Measurements from ENCODE around the gene PSMG4.

Gene PSMG4

DNA sequence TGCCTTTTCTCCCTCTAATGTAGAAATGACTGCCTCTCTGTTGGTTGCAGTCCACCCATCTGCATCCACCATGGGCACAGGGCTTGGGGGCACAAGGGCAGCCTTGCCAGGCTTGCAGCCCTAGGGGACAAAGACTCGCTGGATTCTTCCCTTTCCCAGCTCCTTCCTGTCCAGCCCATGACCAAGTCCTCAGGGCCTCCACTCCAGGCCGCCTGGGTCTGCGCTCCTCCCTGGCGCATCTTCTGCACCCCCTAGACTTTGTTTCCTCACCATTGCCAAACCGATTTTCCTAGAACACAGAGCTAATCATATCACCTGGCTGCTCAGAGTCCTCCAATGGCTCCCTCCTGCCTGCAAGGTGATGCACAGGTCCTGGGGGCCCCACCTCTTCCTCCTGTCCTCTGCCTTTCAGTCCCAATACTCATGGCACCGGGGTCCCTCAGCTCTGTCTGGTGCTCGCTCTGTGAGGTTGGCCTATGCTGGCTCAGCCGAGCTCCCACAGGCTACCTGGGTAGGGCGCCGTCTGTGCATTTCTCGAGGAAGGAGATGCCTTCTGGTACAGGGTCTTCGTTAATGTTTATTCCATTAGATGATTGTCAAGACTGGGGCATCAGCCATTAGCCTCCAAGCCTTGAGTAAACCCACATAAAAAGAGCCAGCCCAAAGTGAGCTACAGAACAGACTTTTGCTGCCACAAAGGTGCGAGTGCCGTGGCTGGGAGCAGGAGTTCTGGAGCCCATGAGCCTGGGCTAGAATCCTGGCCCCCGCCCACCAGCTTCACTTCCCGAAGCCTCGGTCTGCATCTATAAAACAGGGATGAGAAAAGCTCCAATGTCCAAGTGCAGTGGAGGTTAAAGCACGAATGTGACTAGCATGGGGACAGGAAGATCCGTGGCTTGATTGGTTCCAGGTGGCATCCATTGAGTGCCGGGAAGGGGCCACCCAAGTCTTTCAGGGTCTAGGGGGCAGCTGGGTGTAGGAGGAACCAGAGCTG is 17.7 kb downstream of the PSMG4 start:
- DNase-seq (ENCODE audit: low read depth in 2 of 2): no peak

DNA sequence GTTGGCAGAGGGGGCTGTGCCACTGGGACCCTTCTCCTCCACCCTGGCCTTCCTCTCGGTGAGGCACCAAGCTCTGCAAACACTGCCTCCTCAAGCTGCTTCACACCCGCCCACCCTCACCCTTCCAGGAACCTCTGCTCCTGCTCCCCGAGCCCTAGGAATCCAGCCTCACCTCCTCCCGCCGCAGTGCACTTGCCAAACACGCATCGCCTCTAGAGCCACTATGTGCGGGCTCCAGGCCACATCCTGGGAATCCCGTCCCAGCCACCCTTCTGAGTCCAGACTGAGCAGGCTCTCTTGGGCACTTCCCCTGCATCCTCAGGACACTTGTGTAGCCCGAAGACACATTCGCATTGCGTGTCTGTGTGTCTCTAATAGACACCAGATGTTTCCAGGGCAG is 18.5 kb downstream of the PSMG4 start:
- DNase-seq (ENCODE audit: low read depth in 2 of 2): no peak

DNA sequence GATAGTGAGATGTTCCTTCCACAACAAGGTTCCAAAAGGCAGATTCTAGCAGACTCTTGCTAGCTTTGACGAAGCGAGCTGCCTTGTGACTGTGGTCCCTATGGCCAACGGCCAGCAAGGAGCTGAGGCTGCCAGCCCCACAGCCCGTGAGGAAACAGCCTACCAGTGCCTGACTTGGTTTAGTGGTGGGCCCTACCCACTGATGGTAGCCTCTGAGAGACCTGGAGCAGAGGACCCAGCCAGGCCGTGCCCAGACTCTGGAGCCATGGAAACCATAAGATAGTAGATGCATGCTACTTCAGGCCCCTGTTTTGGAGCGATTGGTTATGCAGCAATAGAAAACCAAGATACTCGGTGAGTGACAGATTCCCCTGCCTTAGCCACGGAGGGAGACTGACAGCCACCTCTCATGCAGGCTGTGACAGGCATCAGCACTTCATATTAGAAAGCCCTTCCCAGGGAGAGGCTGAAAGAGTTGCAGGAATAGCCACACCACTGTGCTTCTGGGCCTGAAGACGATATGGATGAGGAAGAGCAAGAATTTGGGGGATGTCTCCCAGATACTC is 19.2 kb downstream of the PSMG4 start:
- DNase-seq (ENCODE audit: low read depth in 2 of 2): no peak

DNA sequence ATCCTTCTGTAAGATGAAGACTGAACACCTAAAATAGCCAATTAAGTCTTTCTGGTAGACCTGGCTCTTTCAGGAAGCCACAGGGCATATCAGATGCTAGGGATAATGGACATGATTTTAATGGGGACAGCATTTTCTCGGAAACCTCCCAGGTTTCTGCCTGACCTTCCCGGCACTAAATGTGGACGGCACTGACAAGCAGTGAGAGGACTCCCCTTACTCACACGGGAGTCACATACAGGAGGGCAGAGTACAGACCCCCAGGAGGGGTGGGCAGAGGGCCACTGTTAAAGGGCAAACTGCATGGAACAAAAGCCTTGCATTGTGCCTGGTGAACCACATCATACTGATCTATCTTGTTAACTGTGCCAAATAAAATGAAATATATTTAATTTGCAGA is 19.9 kb downstream of the PSMG4 start:
- no peak for DNase-seq (ENCODE audit: low read depth in 2 of 2)

DNA sequence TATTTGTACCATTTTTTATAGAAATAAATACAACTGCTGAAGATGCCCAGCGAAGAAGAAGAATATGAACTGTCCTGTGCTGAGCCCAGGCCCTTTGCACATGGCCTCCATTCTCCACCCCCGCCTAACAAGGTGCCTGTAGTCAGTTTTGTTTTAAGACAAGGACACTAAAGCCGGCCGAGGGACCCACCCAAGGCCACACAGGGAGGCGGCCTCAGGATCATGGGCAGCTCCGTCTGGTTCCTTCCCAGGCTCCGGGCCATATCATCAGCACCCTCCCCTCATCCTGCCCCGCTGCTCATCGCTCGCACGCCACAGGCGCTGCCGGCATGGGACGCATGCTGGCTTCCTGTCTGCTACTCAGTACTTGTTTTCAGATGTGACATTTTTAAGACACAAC is 21.3 kb downstream of the PSMG4 start:
- no peak for DNase-seq (ENCODE audit: low read depth in 2 of 2)

DNA sequence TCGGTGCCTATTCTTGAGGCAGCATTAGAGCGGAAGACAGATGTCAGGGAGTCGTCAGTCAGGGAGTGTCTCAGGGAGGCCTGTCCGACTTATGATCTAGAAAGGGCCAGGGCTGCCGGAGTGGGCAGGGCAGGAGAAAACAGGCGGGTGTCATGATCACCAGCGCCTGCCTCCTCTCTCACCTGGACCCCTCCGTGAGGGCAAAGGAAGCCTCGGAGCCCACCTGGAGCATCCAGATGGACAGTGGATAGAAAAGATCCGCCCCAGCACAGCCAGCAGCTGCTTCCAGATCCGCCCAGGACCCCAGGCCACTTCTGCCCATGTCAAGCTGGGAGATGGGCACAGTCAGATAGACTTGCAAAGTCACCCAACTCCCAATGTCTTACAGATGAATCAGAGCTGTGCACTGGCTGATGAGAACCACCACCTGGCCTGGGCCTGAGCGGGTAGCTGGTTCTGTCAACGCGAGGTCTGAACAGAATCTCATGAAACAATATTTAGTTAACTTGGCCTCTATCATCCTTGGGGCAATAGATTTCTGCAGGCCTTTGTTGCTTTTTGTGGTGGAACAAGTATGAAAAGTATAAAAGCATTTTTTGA is 22.2 kb downstream of the PSMG4 start:
- no peak for DNase-seq (ENCODE audit: low read depth in 2 of 2)

DNA sequence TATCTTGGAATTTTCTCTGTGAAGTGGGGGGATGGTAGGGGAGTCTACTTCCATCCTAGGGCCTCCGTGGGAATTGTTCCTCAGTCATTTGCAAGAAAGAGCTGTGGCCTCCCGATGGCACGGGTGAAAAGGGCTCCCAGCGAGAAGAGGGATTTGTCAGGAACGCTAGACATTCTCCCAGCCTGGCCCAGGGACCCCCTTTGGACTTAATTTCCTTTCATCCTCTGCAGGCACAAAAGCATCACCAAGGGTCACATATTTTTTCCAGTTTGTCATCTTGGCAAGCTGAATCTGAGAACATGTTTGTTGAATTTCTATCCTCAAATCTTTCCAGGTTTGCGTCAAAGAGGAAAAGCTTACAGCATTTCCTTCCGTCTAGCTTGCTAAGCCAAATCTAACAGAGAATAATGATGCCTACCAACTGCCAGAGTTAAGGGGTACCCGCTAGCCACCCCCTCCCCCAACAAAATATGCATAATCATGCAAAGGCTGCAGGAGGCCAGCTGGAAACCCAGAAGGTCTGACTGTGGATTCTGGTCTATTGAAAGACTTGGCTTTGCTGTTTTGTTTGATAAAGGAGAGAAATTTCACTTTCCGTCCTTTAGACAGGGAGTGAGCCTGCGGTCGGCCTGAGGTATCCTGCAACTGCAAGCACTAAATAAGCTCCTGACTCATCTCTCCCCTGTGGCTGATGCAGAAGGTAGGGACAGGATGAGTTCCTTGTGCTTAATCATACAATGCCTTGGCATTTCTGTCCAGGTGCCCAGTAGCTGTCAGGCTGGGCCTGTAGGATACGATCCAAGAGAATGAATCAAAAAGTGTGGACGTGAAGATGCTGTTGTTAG is 23.1 kb downstream of the PSMG4 start:
- DNase-seq (ENCODE audit: low read depth in 2 of 2): no peak

DNA sequence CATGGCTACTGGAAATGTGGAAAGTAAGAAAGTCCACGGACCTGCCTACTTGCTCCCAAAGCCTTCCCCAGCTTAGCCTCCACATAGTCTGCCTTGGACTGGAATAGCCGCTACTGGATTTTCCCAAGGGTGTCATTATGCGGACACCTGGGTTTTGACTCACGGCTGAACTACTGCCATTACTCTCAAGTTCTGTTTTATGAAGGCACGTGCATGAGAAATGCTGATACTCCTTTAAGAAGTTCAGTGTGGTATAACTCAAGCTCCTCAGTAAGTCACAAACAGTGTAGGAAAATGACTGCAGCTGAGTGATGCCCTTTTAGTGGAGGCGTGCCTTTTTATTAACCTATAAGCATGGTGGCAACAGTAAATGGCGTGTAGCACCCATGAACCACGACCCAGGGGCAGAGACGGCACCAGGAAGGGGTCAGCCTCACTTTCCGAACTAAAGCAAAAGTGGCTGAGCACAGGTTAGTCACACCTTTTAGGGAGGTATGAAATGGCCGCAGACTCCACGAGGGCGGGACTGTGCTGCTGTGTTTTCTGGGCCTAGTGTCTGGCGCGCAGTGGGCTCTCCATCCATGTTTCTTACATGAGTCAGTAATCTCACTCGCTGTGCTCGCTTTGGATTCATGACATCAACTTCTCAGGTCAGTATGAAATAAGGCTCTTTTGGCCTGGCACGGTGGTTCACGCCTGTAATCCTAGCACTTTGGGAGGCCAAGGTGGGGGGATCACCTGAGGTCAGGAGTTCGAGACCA is 23.9 kb downstream of the PSMG4 start:
- DNase-seq (ENCODE audit: low read depth in 2 of 2): no peak

DNA sequence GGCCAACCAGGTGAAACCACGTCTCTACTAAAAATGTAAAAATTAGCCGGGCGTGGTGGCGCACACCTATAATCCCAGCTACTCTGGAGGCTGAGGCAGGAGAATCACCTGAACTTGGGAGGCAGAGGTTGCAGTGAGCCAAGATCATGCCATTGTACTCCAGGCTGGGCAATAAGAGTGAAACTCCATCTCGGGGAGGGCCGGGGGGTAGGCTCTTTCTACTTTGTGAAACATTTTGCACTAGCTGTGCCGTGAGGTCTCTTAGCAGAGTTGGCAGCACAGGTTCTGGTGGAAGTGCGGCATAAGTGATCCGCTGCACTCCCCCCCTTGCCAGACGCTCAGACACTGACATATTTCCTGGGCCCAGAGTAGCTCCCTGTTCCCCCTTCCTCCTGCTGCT is 24.5 kb downstream of the PSMG4 start:
- no peak for DNase-seq (ENCODE audit: low read depth in 2 of 2)

DNA sequence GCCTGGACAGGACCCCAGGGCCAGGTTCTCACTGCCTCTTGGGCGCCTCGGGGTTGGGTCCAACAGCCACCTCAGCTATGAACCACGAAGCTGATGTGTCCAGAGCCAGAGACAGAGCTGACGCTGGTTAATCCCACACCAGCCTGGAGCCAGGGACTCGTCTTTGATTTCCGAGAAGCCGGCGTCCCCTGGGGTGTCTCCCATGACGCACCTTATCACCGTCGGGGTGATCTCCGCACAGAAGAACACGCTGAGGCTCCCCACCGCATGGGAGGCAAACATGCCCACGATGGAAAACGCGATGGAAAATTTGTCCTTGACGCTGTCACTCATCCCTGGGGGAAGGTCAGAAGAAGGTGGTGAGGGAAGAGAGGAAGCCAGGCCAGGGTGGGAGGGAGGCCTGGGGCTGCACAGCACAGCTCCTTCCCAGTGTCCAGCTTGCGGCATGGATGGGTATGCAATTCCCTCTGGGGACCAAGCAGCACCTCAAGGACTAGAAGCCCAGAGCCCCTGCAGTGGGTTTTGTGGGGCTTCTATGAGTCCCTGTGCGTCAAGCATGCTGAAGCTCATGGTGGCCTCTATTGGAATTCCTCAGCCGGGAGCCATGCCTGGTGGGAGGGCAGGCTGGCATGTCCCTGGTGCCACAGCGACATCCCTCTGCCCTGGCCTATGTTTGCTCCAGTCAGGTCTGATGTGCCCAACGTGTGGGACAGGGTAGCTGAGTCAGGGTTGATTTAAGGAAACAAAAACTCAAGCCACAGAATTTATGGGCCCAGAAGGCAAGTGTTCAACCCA is 25.1 kb downstream of the PSMG4 start:
- DNase-seq (ENCODE audit: low read depth in 2 of 2): no peak

DNA sequence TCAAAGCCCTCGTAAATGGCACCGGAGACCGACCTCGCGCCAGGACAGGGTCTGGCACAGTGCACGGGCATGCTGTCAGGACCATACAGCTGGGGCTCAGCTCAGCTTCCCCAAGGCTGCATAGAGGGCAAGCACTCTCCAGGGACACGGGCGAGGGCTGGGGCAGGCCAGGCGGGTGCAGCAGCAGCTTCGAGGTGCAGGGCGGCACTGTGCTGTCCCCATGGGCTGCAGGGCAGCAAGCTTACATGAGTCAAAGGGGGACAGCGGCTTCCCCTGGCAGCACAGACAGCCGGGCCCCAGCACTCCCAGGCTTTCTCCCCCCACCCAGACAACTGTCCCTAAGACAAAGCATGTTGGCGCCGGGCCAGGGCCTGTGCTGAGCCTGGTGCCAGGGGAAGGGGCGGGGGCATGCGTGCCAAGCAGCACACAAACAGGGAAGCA is 25.7 kb downstream of the PSMG4 start:
- DNase-seq (ENCODE audit: low read depth in 2 of 2): no peak

DNA sequence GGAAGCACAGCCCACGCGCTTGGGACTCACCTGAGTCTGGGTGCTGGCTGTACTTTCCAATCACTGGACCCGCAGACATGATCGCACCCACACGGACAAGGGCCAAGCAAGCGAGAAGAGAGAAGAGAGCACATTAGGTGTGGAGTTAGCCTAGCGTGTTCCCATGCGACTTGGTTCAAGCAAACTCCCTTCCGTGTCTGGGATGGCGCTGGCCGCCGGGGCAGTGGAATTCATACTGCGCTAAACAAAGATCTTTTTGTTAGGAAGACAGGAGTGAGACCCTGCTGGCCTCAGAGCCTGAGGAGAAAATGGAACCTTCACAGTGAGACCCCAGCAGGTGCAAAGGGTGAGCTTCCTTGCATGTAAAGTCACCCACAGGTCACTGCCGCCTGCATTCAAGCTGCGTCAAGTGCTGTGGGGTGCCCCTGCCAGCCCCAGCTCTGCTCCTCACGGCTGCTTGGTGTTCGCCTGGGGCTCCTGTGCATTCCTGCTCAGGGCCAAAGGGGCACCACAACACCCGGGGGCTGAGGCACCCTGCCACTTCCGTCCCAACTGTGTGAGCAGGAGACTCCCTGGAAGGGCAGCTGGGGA is 26.4 kb downstream of the PSMG4 start:
- no peak for DNase-seq (ENCODE audit: low read depth in 2 of 2)

DNA sequence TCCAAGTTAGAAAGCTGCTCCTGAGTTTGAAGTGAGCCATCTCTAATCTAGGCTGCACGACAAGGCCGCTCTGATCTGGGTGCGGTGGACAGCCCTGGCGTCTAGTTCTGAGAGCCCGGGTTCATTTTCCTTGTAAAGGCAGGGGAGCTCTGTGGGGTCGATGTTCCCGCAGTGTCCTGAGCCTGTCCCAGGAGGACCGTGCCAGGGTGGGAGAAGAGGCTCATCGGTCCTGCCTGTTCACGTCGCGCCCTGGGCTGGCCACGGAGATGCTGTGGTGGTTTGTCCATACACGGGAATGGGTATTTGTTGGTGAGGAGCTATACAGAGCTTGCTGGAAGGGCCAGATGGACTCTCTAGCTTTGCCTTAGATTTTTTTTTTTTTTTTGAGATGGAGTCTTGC is 27.0 kb downstream of the PSMG4 start:
- no peak for DNase-seq (ENCODE audit: low read depth in 2 of 2)

DNA sequence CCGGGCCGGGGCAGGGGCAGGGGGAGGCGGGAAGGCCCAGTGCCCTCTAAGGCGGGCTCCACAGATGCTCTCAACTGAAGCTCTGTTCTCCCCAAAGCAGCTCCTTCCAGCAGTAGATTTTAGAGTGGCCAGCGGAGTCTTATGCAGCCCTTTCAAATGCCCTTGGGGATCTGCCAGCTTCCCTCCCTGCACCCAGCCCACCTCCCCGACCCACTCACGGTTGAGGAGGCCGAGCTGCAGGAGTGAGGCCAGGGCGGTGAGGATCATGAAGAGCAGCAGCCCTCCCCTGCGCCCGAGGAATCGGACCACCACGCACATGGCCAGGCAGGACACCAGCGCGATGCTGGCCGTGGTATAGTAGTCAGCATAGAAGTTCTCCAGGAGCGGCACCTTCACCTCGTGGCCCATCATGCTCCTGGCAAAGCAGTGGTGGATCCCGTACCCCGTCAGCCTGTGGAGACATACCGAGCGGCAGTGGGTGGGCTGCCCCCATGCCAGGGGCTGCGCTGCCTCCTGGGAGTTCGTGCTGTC is 28.0 kb downstream of the PSMG4 start:
- DNase-seq (ENCODE audit: low read depth in 2 of 2): no peak

DNA sequence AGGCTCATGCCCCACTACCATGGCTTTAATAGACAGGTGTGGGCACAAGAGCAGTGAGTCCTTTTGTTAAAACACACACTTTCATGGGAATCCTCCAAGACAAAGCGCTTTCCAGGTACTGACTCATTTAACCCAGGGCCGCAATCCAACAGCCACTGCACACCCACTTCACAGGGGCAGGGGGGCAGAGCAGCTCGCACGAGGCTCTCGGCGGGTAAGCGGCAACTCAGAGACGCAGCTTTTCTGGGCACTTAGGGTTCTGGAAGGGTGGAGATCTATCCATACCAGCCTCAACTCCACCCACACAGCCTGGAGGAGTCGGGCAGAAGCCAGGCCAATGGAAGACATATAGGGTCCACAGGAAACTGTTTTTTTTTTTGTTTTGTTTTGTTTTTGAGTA is 28.6 kb downstream of the PSMG4 start:
- DNase-seq (ENCODE audit: low read depth in 2 of 2): no peak

DNA sequence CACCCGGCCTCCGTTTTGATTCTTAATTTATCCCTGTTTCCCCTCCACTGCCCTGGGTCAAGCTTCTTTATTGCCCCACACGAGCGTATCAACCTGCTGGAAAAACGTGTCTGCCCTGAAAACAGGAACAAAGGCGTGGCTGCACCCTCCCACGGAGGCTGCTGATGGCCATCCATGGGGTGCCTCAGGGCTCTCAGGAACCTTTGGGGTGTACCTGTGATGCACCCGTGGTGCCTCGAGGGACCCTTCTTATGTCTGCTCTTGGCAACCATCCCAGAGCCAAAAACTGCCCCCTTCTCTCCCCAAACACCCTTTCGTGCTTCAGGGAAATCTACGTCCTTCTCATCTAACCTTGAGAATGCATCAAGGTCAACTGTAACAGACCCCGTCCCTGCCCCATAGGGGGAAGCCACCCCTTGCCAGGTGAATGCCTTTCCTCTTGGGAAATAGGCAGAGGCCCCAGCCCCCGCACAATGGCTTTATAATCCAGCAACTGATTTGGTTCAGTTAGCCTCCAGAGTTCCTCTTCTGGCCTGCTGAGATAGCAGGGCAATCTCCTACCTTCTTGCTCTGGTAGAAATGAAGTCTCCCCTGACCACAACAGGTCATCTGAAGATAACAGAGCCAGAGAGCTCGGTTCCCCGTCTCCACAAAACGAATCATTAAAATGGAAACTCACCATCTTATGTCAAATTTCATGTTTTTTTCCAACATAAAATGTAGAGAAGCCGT is 29.4 kb downstream of the PSMG4 start:
- no peak for DNase-seq (ENCODE audit: low read depth in 2 of 2)

DNA sequence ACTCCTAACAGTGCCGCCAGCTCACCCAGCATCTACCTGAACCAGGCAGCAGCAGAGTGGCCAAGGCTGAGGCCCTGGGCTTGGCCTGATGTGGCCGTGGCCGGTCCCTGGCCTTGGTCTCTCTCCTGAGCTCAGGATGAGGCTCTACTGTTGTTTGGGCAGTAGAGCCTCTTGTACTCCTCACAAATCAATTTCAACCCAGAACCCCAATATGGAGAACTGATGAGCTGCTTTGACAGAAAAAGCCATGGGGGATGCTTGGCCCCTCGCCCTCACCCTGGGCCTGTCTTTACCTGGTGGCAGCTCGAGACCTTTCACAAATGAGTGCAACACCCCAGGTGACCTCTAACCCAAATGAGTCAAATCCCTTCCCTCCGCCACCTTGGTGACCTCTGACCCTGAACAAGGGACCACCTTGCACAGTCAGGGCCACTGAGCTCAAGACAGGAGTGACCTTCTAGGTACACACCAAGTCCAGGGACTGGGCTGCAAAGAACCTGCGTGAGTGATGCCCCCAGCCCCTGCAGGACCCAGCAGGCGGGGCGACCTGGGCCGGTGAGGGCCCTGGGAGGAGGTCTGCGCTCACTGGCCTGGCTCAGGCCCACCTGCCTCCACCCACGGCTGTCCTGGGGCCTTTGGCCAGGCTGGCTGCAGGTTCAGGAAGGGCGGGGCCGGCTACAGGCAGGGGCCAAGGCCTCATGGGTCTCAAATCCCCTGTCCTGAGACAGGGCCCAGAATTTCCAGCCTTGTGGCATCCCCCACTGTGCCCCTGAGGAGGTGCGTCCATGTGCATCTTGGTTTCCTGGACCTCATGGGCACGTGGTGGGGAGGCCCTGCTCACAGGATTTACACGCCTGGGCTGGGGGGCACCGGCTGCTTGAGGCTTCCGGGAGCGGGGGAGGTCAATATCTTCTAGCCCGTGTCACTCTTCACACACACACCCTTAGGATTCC is 30.2 kb downstream of the PSMG4 start:
- no peak for DNase-seq (ENCODE audit: low read depth in 2 of 2)

DNA sequence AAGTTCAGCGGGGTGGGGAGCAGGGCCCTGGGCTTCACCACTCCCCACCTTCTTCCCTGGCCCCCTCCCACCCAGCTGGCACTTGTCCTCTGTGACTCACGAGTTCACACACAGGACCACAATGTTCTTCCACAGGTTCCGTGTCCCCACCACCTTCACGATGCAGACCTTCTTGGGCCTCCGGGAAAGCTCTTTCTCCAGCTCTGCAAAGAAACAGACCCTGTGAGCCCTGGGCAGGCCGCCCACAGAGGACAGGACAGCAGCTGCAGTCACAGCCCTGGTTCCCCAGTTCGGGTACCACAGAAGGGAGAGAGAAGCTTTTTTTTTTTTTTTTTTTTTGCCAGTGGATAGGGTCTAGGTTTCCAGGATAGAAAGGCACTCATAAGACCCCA is 30.9 kb downstream of the PSMG4 start:
- no peak for DNase-seq (ENCODE audit: low read depth in 2 of 2)
